ENCODE measurements around the gene OGFR. TPM values are rescaled to one million over a fixed set of nuclear protein-coding genes. Genes with fewer than 3 reads are reported as not detected.
A peak's percentile ranks its signal among the peaks of the same experiment; 100 is the strongest.

Gene OGFR
- total RNA-seq, 1 donor from 2014 or later, result 21.0 TPM

- DNase-seq, result peak; percentile 46
- ATAC-seq, result peak; percentile 2
- intact Hi-C loops (cut with micrococcal nuclease), result no loop called here
These were observed 7.7 kb upstream of the OGFR start for GRCh38 chr20:62796699-62797491.

DNA sequence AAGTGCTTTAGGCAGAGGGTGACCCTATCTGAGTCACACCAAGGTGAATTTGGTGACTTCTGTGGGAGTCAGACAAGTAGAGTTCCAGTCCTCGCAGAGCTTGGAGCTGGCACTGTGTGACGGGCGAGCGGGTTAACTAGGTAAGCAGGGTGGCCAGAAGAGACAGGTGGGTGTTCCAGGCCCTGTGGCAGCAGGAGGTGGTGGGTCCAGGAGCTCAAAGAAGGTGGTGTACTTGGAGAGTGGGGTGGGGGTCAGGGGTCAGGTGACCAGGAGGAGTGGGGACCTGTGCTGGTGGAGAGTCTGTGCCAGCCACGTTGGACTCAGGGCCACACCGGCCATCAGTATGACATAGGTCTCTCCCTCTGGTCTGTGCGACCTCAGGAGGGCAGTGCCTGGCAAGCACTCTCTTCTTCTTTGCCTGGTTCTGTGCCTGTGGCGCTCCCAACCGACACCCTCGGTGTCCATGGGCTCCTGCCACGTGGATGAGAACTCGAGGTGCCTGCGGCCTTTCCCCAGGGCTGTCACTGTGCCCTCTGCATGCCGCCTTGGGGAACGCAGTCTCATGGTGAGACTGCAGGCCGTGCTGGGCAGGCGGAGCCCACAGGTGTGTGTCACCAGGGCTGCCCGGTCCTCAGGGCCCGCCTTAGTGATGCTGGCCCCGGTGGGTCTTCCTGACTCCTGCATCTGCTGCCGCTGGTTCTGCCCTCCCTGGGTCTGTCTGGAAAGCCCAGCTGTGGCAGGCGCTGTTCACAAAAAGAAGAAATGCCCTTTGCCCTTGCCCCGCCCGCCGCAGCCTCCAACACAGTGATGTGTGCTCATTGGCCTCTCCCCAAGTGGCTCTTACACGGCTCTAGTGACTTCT is 6.7 kb upstream of the OGFR start:
- ATAC-seq, result no peak
- peak; percentile 32 for DNase-seq
- intact Hi-C loops (cut with micrococcal nuclease), result no loop called here

GRCh38 chr20:62799036-62799435 is 5.6 kb upstream of the OGFR start:
- intact Hi-C loops (cut with micrococcal nuclease), result no loop called here
- ATAC-seq, result no peak
- DNase-seq, result no peak

- DNase-seq (no peak), ATAC-seq (no peak)
- intact Hi-C loops (cut with micrococcal nuclease), result no loop called here
These were observed 5.2 kb upstream of the OGFR start for GRCh38 chr20:62799459-62799858.

GRCh38 chr20:62799873-62800272 is 4.8 kb upstream of the OGFR start:
- ATAC-seq, result no peak
- intact Hi-C loops (cut with micrococcal nuclease), result loop anchor here (10.0 kb wide), 1 partner anchor 135 kb away; no protein-coding TSS in a partner anchor
- no peak for DNase-seq

DNA sequence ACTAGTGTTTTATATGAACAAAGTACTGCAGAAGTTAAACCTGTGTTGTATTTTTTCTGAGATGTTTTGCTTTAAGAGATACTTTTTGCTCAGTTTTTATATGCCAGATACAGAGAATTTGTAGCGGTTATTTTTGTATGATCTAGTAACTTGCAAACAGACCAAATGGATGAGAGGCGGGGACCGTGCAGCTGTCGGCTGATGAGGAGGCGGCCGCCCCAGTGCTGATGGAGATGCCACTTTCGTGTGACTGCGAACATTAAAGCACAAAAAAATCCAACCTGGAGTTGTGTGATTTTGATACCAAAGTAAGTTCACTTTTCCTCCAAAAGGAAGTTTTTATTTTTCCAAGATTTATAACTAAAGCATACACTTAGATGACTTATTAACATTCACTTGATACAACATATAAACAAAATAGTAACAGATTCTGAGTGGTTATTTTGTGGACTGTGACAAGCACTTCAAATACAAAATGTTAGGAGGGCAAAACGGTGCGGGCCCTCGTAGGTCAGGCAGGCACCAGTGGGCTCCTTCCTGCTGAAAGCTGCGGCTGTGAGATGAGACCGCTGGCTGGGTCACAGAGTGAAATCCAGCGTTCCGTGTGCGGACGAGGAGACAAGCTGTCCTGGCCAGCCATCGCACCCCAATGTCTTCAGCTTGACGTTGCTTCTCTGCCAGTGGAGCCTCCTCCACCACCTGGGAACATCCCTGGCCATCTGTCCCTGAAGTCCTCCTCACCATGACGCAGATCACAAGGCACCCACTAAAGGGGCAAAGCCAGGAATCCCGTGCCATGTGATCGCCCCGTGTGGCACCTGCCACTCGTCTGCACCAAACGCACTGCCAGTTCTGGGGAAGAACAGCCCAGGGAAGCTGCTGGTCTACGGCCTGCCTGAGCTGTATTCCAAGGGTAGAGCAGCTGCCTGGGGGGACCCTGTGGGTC is 4.0 kb upstream of the OGFR start:
- DNase-seq, result no peak
- intact Hi-C loops (cut with micrococcal nuclease), result loop anchor here (10.0 kb wide), 1 partner anchor 136 kb away; no protein-coding TSS in a partner anchor
- ATAC-seq, result no peak

GRCh38 chr20:62801284-62802010 is 3.2 kb upstream of the OGFR start:
- DNase-seq (no peak), ATAC-seq (peak; percentile 43)
- intact Hi-C loops (cut with micrococcal nuclease), result loop anchor here (10.0 kb wide), 1 partner anchor 137 kb away; no protein-coding TSS in a partner anchor

DNA sequence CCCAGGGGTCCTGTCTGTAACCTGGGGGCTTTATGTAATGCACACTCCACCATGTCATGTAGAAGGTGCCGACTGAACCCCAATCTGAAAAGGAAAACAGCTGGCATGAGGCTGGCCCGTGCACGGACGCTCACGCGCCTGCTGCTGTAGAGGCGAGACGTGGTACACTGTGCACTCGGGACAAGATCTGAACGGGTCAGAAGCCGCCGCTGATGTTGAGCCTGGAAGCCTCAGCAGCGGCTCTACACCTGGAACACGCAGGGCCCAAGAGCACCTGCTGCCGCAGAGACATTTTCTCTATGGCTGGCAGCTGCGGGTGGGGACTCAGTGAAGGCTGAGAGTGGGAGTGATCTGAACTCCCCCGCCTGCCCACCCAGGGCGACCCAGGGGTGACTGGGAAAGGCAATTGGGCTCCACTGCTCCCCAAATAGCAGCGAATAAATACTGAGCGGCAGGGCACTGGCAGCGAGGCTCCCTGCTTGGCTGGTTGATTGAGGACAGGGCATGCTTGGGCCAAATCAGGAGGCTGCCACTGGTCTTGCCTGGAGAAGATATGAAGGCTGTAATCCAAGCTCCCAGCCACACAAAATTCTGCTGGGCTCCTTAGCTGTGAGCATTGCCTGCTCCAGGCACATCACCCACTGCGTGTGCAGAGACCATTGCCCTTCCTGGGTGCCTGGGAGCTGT is 2.5 kb upstream of the OGFR start:
- peak; percentile 55 for ATAC-seq
- intact Hi-C loops (cut with micrococcal nuclease), result loop anchor here (10.0 kb wide), 1 partner anchor 137 kb away; no protein-coding TSS in a partner anchor
- DNase-seq, result no peak

DNA sequence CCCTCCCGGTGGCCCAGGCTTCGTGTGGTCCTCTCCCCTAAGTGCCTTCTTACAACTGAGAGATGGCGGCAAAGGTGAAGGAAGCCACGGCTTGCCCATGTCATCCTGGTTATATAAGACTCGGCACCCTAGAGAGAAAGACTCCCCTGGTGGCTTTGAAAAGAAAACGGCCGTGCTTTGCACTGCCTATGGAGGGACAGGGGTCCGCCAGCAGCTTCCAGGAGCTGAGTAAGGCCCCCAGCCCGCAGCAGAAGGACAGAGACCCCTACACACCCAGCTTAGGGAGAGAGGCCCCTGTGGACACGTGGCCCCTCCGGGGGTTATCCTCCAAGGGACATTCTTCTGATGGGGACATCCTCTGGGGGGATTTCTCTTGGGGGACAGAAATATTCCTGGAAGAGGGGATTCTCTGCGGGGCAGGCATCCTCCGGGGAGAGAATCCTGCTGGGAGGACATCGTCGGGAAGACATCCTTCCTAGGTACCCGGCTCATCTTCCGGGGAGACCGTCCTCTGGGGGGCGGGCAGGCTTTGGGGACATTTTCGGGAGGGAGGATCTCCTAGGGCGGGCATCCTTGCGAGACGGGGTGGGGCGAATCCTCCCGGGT is 511 bp upstream of the OGFR start:
- no peak for ATAC-seq
- no peak for DNase-seq
- intact Hi-C loops (cut with micrococcal nuclease), result loop anchor here (10.0 kb wide), 1 partner anchor 139 kb away; no protein-coding TSS in a partner anchor

- intact Hi-C loops (cut with micrococcal nuclease), result loop anchor here (10.0 kb wide), 1 partner anchor 140 kb away; no protein-coding TSS in a partner anchor
- DNase-seq (no peak), ATAC-seq (peak; percentile 27)
These were observed 598 bp downstream of the OGFR start for GRCh38 chr20:62805155-62805710.

DNA sequence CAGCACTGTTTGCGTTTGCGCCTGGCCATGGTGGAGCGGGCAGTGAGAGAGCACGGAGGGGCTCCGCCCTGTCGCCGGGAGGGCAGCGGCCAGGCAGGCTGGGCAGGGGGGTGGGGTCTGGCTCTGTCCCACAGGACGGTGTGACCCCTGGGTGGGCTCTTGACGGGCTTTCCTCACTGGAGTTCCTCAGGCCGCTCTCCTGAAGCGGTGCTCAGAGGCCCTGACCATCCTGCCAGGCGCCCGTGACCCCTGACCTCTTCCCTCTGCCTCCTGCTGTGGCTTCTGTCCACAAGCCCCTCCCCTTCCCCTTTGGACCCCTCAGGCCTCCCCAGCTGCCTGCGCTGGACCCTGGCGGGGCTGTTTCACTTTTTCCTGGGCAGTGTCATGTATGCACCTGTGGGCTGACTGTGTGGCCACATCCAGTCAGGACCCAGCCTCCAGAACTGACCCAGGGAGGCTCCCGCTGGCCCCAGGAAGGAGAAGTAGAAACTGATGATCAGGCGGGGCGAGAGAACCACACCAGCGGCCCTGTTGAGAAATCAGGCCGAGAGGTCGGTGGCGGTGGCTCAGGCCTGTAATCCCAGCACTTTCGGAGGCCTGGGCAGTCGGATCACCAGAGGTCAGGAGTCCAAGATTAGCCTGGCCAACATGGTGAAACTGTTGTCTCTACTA is 1.2 kb downstream of the OGFR start:
- DNase-seq (peak; percentile 64), ATAC-seq (peak; percentile 2)
- intact Hi-C loops (cut with micrococcal nuclease), result loop anchor here (10.0 kb wide), 1 partner anchor 141 kb away; no protein-coding TSS in a partner anchor

- ATAC-seq (no peak), DNase-seq (no peak)
- intact Hi-C loops (cut with micrococcal nuclease), result loop anchor here (10.0 kb wide), 1 partner anchor 142 kb away; no protein-coding TSS in a partner anchor
These were observed 1.9 kb downstream of the OGFR start for GRCh38 chr20:62806383-62807050.

GRCh38 chr20:62807444-62808210 is 3.0 kb downstream of the OGFR start:
- ATAC-seq (no peak), DNase-seq (no peak)
- intact Hi-C loops (cut with micrococcal nuclease), result loop anchor here (10.0 kb wide), 1 partner anchor 143 kb away; no protein-coding TSS in a partner anchor

DNA sequence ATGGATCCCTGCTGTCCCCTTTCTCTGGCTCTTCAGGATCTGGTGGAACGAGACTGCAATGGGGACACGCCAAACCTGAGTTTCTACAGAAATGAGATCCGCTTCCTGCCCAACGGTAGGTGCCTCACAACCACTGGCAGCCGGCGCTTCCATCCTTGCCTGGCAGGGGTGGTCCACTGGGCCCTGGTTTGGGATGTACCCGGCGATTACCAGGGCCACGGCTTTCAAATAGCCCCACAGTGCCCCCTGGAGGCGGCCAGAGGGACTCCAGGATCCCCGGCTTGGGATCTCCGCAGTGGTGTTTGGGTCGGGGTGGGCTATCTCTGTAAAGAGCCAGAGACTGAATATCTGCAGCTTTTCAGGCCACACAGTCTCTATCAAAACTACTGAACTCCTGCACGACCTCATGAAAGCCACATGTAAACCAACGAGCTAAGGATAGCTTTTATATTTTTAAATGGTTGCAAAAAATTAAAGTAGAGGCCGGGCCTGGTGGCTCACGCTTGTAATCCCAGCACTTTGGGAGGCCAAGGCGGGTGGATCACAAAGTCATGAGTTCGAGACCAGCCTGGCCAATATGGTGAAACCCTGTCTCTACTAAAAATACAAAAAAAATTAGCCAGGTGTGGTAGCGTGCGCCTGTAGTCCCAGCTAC is 3.7 kb downstream of the OGFR start:
- DNase-seq (peak; percentile 82), ATAC-seq (peak; percentile 58)
- intact Hi-C loops (cut with micrococcal nuclease), result loop anchor here (10.0 kb wide), 1 partner anchor 144 kb away; no protein-coding TSS in a partner anchor
